ENCODE data around the gene SFT2D3. TPM values are rescaled to one million over a fixed set of nuclear protein-coding genes. Genes with fewer than 3 reads are reported as not detected.

SFT2D3 gene
- total RNA-seq, 1 experiment from 2014 or later = 5.6 TPM

DNA sequence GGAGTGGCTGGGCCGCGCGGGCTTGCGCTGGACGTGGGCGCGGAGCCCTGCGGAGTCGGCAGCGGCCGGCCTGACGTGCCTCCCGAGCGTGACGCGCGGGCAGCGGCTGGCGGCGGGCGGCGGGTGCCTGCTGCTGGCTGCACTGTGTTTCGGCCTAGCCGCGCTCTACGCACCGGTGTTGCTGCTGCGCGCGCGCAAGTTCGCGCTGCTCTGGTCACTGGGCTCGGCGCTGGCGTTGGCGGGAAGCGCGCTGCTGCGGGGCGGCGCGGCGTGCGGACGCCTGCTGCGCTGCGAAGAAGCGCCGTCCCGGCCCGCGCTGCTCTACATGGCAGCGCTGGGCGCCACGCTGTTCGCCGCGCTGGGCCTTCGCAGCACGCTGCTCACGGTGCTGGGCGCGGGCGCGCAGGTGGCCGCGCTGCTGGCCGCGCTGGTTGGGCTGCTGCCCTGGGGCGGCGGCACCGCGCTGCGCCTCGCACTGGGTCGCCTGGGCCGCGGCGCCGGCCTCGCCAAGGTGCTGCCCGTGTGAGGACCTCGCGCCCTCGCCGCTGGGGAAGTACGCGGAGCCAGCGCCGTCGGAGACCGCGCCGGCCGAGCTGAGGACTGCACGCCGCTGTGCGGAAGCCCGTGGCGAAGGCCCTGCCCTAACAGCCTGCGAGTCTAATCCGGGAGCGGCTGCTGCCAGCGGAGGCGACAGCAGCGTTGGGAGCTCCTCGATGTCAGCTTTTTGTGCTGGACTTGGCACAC, 526 bp downstream of the SFT2D3 start:
- BruUV-seq (replicated peaks) = no TSS peak
- peak; percentile 78 for ATAC-seq
- intact Hi-C loops (cut with micrococcal nuclease; ENCODE audit: unreplicated experiment) (no loop called here), in situ Hi-C loops (cut with HindIII; ENCODE audit: low pct_unique_long_range_greater_than_20kb, low sequenced_read_pairs) (no loop called here)
- peak overlapping the region; percentile 96 for H3K27ac ChIP-seq (ENCODE audit: low read length)
- no peaks in the 10 kb centered on the region for H3K9me3 ChIP-seq (ENCODE audit: control insufficient read depth, insufficient read depth, low read depth, low read length)
- peak overlapping the region; percentile 57 to 86 for H3K4me3 ChIP-seq (ENCODE audit: low read depth in 2 of 2, low read length in 2 of 2)
- POLR2A ChIA-PET = no interaction called here
- DNase-seq (ENCODE audit: low read depth, low spot score) = no peak
- TF ChIP-seq, protein P1, sequence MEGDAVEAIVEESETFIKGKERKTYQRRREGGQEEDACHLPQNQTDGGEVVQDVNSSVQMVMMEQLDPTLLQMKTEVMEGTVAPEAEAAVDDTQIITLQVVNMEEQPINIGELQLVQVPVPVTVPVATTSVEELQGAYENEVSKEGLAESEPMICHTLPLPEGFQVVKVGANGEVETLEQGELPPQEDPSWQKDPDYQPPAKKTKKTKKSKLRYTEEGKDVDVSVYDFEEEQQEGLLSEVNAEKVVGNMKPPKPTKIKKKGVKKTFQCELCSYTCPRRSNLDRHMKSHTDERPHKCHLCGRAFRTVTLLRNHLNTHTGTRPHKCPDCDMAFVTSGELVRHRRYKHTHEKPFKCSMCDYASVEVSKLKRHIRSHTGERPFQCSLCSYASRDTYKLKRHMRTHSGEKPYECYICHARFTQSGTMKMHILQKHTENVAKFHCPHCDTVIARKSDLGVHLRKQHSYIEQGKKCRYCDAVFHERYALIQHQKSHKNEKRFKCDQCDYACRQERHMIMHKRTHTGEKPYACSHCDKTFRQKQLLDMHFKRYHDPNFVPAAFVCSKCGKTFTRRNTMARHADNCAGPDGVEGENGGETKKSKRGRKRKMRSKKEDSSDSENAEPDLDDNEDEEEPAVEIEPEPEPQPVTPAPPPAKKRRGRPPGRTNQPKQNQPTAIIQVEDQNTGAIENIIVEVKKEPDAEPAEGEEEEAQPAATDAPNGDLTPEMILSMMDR (IDR thresholded peaks at IDR 0.05) = no peak
- peak; percentile 36; the same call in 1 of the 2 replicates for TF ChIP-seq TCF7L2 (IDR thresholded peaks at IDR 0.05; ENCODE audit: low read depth, low read length)
- TF ChIP-seq POLR2AphosphoS5 (IDR thresholded peaks at IDR 0.05; ENCODE audit: low read depth, low read length) = 0 out of 2 replicates have a peak, but pooled peaks have one; percentile 51
- 0 out of 2 replicates have a peak, but pooled peaks have one; percentile 25 for TF ChIP-seq SIN3A (IDR thresholded peaks at IDR 0.05; ENCODE audit: borderline replicate concordance, insufficient read depth, low read depth, low read length)
- TF ChIP-seq, protein P2, sequence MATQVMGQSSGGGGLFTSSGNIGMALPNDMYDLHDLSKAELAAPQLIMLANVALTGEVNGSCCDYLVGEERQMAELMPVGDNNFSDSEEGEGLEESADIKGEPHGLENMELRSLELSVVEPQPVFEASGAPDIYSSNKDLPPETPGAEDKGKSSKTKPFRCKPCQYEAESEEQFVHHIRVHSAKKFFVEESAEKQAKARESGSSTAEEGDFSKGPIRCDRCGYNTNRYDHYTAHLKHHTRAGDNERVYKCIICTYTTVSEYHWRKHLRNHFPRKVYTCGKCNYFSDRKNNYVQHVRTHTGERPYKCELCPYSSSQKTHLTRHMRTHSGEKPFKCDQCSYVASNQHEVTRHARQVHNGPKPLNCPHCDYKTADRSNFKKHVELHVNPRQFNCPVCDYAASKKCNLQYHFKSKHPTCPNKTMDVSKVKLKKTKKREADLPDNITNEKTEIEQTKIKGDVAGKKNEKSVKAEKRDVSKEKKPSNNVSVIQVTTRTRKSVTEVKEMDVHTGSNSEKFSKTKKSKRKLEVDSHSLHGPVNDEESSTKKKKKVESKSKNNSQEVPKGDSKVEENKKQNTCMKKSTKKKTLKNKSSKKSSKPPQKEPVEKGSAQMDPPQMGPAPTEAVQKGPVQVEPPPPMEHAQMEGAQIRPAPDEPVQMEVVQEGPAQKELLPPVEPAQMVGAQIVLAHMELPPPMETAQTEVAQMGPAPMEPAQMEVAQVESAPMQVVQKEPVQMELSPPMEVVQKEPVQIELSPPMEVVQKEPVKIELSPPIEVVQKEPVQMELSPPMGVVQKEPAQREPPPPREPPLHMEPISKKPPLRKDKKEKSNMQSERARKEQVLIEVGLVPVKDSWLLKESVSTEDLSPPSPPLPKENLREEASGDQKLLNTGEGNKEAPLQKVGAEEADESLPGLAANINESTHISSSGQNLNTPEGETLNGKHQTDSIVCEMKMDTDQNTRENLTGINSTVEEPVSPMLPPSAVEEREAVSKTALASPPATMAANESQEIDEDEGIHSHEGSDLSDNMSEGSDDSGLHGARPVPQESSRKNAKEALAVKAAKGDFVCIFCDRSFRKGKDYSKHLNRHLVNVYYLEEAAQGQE (IDR thresholded peaks at IDR 0.05; ENCODE audit: insufficient read depth in 1 of 2, low read depth in 2 of 2, low read length in 1 of 2) = no peak
- peaks cover 22% of the 10 kb centered on the region for H3K4me1 ChIP-seq (ENCODE audit: control insufficient read depth, insufficient read depth, low read length)
- CTCF ChIA-PET = interaction anchor here (0.7 kb wide), 1 partner anchor 110 kb away, joined by 6 read pairs; no protein-coding TSS in a partner anchor
- no peaks in the 10 kb centered on the region for H3K27me3 ChIP-seq (ENCODE audit: control insufficient read depth, insufficient read depth, low read length)
- H3K36me3 ChIP-seq (ENCODE audit: control insufficient read depth, insufficient read depth, low read length) = no peaks in the 10 kb centered on the region; the same call in none of the 2 replicates

DNA sequence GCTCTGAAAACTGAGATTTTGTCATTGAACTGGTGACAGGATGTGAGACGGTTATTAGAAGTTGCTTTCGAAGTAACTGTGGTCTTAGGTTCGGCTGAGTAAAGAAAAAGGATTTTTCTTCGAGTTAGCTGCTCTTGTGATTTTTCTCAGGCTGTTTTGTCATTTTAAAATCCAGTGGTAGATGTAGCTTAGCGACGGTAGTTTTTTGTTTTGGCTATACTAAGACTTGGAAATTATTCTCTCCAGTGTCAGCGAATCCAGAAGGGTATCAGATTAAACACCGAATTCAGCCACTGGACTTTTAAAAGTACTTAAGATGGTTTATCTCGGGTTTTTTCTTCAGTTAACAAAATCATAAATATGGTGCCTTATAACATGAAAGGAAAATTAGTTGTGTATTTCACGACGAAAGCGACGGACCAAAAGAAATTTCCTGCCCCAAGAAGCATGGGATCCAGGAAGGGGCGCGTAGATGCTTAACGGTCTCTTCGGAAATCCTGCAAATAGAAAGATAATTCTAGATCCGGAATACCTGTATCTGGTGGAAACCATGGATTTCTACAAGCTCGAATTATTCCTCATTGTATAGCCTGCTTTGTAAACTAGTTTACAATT, 1.2 kb downstream of the SFT2D3 start:
- ChIA-PET CTCF (interaction anchor here (0.6 to 0.7 kb wide), 2 partner anchors 107 to 111 kb away, joined by 6 to 12 read pairs; no protein-coding TSS in a partner anchor), POLR2A (no interaction called here)
- ATAC-seq (no peak), DNase-seq (ENCODE audit: low read depth, low spot score) (no peak)
- peak overlapping the region; percentile 96 for H3K27ac ChIP-seq (ENCODE audit: low read length)
- TF ChIP-seq SIN3A (IDR thresholded peaks at IDR 0.05; ENCODE audit: borderline replicate concordance, insufficient read depth, low read depth, low read length) (no peak), TCF7L2 (IDR thresholded peaks at IDR 0.05; ENCODE audit: low read depth, low read length) (no peak), POLR2AphosphoS5 (IDR thresholded peaks at IDR 0.05; ENCODE audit: low read depth, low read length) (no peak)
- TF ChIP-seq, protein P1 (IDR thresholded peaks at IDR 0.05) = no peak
- TF ChIP-seq, protein P2 (IDR thresholded peaks at IDR 0.05; ENCODE audit: insufficient read depth in 1 of 2, low read depth in 2 of 2, low read length in 1 of 2) = no peak
- no peaks in the 10 kb centered on the region; the same call in none of the 2 replicates for H3K36me3 ChIP-seq (ENCODE audit: control insufficient read depth, insufficient read depth, low read length)
- in situ Hi-C loops (cut with HindIII; ENCODE audit: low pct_unique_long_range_greater_than_20kb, low sequenced_read_pairs) (no loop called here), intact Hi-C loops (cut with micrococcal nuclease; ENCODE audit: unreplicated experiment) (no loop called here)
- no peaks in the 10 kb centered on the region for H3K27me3 ChIP-seq (ENCODE audit: control insufficient read depth, insufficient read depth, low read length)
- peak overlapping the region; percentile 57 to 86 for H3K4me3 ChIP-seq (ENCODE audit: low read depth in 2 of 2, low read length in 2 of 2)
- TSS peak; percentile 95 for BruUV-seq (replicated peaks)
- H3K4me1 ChIP-seq (ENCODE audit: control insufficient read depth, insufficient read depth, low read length) = peaks cover 22% of the 10 kb centered on the region
- H3K9me3 ChIP-seq (ENCODE audit: control insufficient read depth, insufficient read depth, low read depth, low read length) = no peaks in the 10 kb centered on the region
